Activated T-cell treated with anti-CD3 and anti-CD28 coated beads for 1 hour (primary cell): Measurements from ENCODE around the gene PTPN14.
A peak's percentile ranks its signal among the peaks of the same experiment; 100 is the strongest.

Source experiments
- DNase-seq: peaks from one replicate; pipeline ENCODE4 v3.0.0-alpha.2; 2020; ENCODE audit warnings: low read depth

The PTPN14 gene

GRCh38 chr1:214453109-214453722 lies 98.2 kb downstream of the PTPN14 start:
- no peak for DNase-seq

GRCh38 chr1:214452152-214452784 lies 99.1 kb downstream of the PTPN14 start:
- DNase-seq = no peak

DNA sequence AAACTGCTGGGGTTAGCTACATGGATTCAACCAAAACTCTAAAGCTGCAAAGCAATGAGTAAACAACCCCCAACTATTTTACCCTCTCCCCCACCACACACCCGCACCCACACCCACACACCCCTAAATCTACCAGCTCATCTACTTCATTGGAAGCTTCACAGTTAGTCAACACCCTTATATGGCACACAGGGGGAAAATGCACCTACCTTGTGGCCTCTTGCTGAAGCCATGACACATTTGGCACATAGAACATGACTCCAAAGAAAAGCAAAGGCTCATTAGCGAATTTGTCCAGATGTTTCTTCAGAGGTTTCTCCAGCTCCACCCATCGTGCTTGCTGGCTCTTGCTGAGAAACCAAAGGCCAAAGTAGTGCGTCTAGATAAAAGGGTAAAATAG lies 99.8 kb downstream of the PTPN14 start:
- DNase-seq = no peak

DNA sequence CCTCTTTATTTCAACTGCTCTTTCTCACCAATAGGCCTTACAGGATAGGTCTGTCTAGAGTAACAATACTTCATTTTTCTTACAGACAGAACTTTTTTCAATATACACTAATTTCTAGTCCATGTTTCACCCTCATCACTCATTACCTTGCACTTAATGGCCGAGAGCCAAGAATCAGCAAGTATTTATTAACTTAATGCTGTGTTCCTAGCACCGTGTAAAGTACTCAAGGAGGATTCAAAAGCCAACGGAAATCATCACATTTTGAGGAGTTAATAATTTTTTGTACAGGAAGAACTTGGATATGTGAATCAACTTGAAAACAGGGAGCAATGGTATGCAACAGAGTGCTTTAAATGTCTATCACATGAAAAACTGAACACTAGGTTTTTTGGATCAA lies 102.0 kb downstream of the PTPN14 start:
- DNase-seq = no peak

DNA sequence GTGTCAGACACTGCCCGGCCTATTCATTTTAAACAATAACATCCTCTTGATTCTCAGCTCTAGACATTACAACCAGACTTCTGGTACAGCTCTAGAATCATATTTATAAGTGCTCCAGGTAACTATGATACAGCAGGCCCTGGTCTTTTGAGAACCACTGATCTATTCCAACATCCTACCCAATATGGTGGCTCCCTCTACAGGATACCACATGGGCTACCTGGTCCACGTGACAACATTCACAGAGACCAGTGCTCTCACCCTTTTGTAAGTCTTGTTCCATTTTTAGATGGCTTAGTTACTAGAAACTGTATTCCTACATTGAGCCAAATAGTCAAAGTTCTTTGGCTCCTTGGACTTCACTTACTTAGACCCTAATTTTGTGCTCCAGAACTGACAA lies 102.9 kb downstream of the PTPN14 start:
- DNase-seq = no peak

DNA sequence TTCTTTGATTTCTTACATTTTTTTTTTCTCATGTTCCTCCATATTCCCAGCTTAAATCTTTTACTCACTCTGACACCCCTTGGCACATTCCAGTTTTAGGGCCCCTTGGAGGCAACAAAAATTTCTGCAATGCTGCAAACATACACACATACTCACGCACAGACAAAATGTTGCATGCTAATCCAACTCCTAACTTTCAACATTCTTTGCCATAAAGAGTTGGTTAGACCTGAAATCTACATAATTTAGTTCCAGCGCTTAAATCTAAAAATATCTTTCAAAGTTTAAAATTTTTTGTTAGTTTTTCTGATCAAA lies 103.9 kb downstream of the PTPN14 start:
- DNase-seq = no peak

DNA sequence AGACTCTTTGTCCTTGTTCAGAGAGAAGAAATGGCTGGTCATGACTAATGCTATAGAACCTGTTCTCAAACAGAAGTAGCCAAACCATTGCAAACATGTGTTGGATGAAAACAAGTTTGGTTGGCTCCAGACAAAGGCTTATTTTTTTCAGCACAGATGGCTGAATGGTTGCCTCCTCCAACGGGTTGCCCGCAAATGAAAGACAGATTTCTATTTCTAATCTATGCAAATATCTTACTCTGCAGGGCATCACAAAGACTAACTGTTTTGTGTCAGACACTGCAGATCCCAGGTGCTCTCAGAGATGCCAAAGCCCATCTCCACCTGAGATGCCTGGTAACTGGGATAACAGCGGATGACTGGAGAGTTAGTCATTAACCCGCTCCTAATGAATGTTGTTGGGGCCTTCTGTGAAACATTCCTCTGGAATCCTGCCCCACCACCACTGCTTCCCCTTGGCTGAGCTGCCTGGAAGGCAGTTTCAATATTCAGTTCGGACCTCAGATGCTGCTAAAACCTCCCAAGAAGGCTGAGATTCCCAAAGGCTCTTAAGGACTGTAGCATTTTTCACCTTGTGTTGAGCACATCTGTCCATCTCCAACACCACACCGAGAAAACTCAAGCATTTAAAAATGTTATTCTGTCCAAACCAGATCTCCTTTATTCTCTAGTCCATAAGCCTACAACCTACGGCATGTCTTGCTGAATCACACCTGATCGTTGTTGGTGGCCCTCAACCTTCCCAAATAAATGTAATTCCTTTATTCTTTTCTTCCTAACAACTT lies 104.4 kb downstream of the PTPN14 start:
- no peak for DNase-seq

- no peak for DNase-seq
Observed at GRCh38 chr1:214445831-214446614, 105.4 kb downstream of the PTPN14 start.

DNA sequence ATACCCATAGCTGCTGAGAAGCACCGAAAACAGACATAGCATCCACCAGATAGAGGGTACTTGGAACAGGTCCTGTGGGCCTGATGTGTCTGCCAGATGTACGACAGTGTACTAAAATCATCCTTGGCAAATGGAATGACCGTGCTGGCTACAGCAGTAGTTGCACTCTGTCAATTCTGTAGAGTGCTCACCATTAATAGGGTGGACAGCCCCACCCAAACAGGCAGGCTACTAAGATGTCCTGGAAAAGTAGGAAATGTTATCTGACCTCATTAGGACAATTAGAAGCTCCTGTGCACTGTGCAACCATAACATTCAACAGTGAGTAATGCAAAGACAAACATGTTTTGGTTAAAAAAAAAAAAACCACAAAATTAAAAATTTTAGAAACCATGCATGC lies 106.2 kb downstream of the PTPN14 start:
- DNase-seq = no peak

DNA sequence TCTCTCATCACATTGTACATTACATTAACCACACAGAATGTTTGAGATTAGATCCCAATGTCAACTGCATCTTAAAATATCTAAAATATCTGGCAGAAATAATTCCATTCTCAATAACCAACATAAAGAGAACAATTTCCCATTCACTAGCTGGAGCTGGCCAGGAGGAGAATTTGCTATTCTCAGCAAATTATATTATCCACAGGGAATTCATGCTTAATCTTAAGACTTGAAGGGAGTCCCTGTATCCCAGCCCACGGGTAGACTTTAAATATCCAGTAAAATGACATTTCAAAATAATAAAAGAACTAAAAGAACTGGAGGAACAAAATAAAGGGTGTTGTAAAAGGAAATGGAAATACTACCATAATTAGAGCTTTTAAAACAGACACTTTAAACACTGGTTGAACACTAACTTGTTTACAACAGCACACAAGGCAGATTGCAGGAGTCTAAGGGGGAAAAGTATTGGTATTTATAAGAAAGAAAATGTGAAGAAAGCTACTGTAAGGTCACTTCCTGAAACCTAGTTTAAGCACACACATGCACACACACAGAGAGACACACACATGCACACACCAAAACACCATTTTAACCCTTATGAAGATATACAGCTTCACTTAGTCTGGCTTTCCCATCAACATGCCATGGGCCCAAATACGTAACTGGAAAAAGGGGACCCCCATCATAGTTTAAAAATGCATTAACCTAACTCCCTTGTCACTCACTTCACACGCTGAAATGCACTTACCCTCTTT lies 107.0 kb downstream of the PTPN14 start:
- DNase-seq = no peak

DNA sequence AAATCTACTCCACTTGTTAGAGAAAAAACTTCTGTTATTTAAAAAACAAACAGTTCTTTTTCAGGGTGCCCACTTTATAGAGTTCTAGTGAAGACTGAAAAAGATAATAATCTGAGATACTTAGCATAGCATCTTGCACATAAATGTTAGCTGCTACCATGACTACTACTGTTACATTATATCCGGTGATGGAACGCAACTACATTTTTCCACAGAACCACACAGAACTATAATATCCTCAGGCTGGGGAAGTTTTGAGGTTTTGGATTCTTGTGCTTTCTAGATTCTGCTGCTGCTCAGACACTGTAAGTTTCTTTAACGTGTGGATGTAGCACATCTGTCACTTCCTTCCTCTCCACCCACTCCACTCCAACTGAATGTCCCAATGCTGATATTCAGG lies 110.3 kb downstream of the PTPN14 start:
- no peak for DNase-seq

DNA sequence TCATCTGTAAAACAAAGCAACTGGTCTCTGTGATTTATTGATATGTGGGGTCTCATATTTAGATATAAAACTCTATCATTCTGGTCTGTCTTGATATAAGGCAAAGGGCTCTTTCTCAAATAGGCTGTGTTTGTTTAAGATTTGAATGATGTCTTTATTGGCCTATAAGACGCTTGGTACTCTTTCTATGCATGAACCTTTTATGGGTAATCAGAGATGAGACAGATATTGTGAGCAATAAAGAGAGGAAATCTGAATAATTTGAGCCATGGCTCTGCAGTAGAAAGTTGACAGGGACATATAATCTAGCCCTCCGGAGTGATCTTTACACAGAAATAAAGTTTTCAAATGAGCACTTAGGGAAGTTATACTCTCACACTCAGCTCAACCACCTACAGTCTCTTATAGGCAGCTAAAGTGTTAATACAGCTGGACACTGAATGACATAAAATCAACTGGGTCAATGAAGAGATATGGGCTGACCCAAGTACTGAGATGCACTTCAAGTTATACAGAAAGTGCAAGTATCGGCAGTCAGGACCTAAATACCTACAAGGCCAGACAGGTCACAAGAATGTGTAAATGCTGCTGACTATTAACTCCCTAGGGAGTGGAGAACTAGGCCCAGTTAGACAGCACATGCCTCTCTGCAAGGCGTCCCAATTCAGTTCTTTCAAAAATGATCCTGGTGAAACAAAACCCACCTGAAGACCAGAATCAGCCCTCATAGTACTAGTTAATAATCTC lies 111.0 kb downstream of the PTPN14 start:
- DNase-seq = no peak

- no peak for DNase-seq
Observed at GRCh38 chr1:214439352-214440119, 111.9 kb downstream of the PTPN14 start.

DNA sequence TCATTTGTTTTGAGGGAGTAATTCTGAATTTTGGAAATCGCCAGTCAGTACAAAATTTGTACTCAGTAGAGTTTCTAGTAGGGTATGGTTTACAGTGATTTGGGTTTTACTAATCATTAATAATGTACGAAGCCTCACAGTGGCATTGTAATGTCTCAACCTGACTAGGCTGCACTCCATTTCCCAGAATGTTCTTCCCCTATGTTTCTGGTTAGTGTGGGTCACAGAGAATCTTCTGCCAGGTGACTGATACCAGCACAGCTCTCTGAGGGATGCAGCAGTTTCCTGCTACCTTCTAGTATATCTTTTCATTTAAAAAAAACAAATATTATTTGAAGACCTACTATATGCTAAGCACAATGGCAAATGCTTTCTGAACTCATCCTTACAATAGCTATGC lies 112.9 kb downstream of the PTPN14 start:
- DNase-seq = no peak

- no peak for DNase-seq
Observed at GRCh38 chr1:214438075-214438474, 113.3 kb downstream of the PTPN14 start.

DNA sequence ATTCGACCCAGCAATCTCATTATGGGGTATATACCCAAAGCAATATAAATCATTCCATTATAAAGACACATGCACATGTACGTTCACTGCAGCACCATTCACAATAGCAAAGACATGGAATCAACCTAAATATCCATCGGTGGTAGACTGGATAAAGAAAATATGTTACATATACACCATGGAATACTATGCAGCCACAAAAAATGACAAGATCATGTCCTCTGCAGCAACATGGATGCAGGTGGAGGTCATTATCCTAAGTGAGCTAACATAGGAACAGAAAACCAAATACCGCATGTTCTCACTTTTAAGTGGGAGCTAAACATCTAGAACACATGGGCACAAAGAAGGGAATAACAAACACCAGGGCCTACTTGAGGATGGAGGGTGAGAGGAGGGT lies 115.5 kb downstream of the PTPN14 start:
- no peak for DNase-seq

GRCh38 chr1:214432245-214432644 lies 119.2 kb downstream of the PTPN14 start:
- no peak for DNase-seq

- no peak for DNase-seq
Observed at GRCh38 chr1:214429951-214430770, 121.2 kb downstream of the PTPN14 start.

- peak; percentile 6 for DNase-seq
Observed at GRCh38 chr1:214427871-214428277, 123.5 kb downstream of the PTPN14 start.

GRCh38 chr1:214426426-214426812 lies 125.0 kb downstream of the PTPN14 start:
- no peak for DNase-seq
